HG03066 (cell line): ENCODE data around the gene DCAF11.

Source experiments
- ATAC-seq: cut with Tn5 transposase; IDR thresholded peaks from one replicate; pipeline ENCODE4 v1.9.1; 2021; ENCODE audit warnings: low read depth; ENCODE audit not compliant: unreplicated experiment

DCAF11 gene

GRCh38 chr14:24136684-24137528, 22.3 kb downstream of the DCAF11 start:
- ATAC-seq, result no peak

GRCh38 chr14:24137529-24138395, 23.2 kb downstream of the DCAF11 start:
- no peak for ATAC-seq

DNA sequence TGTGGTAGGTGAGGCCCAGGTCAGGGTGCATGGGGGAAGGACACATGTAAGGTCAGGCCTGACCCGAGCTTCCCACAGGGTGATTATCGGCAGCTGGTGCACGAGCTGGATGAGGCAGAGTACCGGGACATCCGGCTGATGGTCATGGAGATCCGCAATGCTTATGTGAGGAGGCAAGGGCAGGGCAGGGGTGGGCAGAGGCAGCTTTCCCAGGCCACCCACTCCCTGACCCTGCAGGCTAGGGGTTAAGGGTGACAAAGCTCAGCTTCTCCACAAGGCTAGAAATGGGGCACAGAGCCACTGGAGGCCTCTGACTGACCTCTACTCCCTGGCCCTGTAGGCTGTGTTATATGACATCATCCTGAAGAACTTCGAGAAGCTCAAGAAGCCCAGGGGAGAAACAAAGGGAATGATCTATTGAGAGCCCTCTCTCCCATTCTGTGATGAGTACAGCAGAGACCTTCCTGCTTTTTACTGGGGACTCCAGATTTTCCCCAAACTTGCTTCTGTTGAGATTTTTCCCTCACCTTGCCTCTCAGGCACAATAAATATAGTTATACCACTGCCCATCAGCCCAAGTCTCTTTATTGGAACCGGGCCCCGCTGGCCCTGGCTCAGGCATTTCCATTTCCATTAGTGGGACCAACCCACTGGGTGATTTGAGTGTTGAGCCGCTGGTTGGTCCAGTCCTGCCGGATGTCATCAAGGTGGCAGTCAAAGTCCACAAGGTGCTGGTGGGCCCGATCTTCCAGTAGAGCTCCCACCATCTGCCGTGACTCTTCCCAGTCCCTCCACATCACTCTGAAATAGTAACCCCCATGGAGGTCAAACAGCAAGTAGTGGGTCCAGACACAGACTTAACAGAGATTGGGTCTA, 24.1 kb downstream of the DCAF11 start:
- ATAC-seq, result no peak

DNA sequence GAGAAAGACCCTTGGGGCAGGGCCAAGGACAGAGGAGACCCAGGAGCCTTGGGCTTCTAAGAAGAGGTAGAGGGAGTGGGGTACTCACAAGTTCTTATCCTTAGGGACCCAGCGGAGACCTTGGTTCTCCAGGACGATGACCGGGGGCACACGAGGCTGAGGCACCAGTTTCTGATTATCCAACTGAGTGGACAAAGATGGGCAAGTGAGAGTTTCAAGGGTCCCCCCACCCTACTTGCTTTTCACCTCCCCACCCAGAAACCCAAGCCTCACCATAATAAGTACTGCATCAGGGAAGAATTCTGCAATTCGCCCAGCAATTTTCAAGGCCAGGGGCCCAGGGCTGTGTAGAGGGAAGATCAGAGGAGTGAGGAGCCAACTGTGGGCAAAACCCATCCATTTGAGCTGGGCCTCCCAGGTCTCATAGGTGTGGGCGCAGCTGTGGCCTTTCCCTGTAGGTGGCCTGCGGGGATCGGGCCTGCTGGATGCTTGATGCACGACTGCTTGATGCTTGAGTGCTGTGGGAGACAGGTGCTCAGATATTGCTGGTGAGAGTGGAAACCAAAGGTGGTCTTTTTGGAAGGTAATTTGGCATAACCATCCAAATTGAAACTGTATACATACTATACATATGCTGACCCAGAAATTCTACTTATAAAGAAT, 24.8 kb downstream of the DCAF11 start:
- no peak for ATAC-seq

GRCh38 chr14:24141097-24141880, 26.7 kb downstream of the DCAF11 start, which contains the start of gene EMC9:
Gene EMC9, minus strand, starts transcription at chr14:24141591. Its CDS starts 287 bp downstream, at chr14:24141304.
- peak; percentile 81 for ATAC-seq

GRCh38 chr14:24143511-24143910, 28.9 kb downstream of the DCAF11 start:
- no peak for ATAC-seq

DNA sequence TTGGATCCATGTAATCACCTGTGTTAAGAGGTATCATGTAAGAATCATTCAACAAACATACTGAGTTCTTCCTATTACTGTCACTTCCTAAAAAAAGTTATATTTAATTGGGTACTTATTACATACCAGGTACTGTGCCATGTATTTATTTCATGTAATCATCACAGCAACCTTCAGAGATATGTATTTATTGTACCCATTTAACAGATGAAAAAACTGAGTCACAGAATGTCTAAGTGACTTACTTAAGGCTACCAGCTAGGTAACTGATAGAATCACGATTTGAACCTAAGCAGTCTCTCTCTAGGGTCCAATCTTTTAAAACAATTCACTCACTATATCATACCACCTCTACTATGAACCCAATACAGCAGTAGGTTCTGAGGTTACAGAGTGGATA, 29.9 kb downstream of the DCAF11 start:
- no peak for ATAC-seq

GRCh38 chr14:24145219-24145618, 30.6 kb downstream of the DCAF11 start:
- ATAC-seq, result no peak

- no peak for ATAC-seq
These were observed 31.3 kb downstream of the DCAF11 start for GRCh38 chr14:24145690-24146452.

DNA sequence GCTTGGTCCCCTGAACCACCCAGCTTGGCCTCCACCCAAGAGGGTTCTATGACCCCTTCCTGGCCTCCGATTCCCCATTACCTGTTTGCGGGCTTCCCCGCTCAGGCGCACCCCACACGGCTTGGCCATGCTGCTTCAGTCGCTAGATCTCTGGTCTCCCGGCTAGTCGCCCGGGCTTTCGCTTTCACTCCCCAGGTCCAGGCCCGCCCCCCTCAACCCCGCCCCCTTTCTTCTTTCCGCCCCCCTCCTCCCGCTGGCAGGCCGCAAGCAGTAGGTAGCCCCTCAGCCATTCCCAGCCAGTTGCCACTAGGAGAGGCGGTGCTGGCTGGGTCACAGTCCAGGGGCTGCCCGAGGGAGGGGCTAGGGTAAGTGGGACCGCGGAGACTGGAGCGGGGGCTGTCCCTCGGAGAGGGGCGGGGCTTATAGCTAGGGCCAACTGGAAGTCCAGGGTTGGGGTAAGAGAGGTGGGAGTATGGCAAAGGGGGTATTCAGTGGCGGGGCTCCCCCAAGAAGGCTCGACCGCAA, 31.9 kb downstream of the DCAF11 start, which contains the start of gene PSME2:
TSS of gene PSME2 (minus strand) at position 158 of the 525 bp plus-strand sequence. CDS start at position 129, 29 bp downstream.
- peak; percentile 57 for ATAC-seq

GRCh38 chr14:24146978-24147760, 32.6 kb downstream of the DCAF11 start, which contains the start of gene RNF31:
Gene RNF31, plus strand, starts transcription at chr14:24147498. Its CDS starts 201 bp downstream, at chr14:24147699.
- ATAC-seq, result peak; percentile 85

GRCh38 chr14:24147761-24148428, 33.3 kb downstream of the DCAF11 start:
- no peak for ATAC-seq

DNA sequence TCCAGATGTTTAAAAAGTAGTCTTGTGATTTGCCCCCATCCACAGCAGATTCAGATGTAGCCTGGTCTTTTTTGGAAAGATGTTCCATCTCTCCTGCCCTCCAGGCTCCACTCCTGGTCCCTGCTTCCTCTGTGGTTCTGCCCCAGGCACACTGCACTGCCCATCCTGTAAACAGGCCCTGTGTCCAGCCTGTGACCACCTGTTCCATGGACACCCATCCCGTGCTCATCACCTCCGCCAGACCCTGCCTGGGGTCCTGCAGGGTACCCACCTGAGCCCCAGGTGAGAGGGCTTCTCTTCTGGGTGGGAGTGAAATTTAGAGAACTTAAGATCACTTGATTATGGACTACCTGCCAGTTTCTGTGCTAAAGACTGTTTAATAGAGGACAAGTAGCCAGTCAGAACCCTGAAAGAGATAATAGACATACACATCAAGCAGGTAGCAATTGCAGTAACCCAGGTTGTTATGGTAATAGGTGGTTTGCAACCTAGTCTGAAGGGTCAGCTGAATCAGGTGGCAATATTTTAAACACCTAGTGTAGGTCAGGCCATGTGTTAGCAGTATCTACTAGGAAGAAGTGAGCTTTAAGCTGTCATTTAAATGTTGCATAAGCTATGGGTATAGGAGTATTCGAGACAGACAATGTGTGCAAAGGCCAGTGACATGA, 34.9 kb downstream of the DCAF11 start:
- ATAC-seq, result no peak

DNA sequence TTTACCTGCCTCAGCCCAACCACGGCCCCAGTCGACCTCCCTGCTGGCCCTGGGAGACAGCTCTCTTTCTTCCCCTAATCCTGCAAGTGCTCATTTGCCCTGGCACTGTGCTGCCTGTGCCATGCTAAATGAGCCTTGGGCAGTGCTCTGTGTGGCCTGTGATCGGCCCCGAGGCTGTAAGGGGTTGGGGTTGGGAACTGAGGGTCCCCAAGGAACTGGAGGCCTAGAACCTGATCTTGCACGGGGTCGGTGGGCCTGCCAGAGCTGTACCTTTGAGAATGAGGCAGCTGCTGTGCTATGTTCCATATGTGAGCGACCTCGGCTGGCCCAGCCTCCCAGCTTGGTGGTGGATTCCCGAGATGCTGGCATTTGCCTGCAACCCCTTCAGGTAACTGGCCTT, 35.5 kb downstream of the DCAF11 start:
- ATAC-seq, result no peak

DNA sequence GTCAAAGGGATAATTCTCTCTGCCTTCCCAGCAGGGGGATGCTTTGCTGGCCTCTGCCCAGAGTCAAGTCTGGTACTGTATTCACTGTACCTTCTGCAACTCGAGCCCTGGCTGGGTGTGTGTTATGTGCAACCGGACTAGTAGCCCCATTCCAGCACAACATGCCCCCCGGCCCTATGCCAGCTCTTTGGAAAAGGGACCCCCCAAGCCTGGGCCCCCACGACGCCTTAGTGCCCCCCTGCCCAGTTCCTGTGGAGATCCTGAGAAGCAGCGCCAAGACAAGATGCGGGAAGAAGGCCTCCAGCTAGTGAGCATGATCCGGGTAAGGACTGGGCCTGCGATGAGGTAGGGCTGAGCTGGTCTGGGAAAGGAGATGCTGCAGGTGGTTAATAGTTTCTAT, 36.0 kb downstream of the DCAF11 start:
- no peak for ATAC-seq

DNA sequence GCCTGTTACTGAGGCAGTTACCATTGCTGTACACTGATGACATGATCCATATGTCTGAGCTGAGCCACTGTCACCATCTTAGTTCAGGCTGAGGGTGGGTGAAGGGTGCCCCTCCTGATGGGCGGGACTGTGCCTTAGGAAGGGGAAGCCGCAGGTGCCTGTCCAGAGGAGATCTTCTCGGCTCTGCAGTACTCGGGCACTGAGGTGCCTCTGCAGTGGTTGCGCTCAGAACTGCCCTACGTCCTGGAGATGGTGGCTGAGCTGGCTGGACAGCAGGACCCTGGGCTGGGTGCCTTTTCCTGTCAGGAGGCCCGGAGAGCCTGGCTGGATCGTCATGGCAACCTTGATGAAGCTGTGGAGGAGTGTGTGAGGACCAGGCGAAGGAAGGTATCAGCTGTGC, 36.4 kb downstream of the DCAF11 start:
- ATAC-seq, result no peak
